Activated CD4-positive, CD25-positive, alpha-beta regulatory T cell treated with anti-CD3 and anti-CD28 coated beads, Interleukin-2, amount 50 U/mL, for 16 hours (primary cell): ENCODE data around the gene SDC3.

Experiments used
- DNase-seq: peaks from one replicate; pipeline ENCODE4 v3.0.0-alpha.2; 2020; ENCODE audit warnings: low read depth, low spot score

Gene SDC3

GRCh38 chr1:30904962-30905335 lies 3.6 kb downstream of the SDC3 start:
- no peak for DNase-seq

GRCh38 chr1:30904191-30904961 lies 4.2 kb downstream of the SDC3 start:
- no peak for DNase-seq

- no peak for DNase-seq
Observed at GRCh38 chr1:30903343-30904034, 5.1 kb downstream of the SDC3 start.

GRCh38 chr1:30902593-30903290 lies 5.8 kb downstream of the SDC3 start:
- DNase-seq: no peak

- no peak for DNase-seq
Observed at GRCh38 chr1:30901798-30902581, 6.6 kb downstream of the SDC3 start.

- no peak for DNase-seq
Observed at GRCh38 chr1:30900931-30901560, 7.5 kb downstream of the SDC3 start.

GRCh38 chr1:30900486-30900885 lies 8.1 kb downstream of the SDC3 start:
- no peak for DNase-seq

GRCh38 chr1:30899577-30900389 lies 8.8 kb downstream of the SDC3 start:
- no peak for DNase-seq

GRCh38 chr1:30898031-30898815 lies 10.3 kb downstream of the SDC3 start:
- no peak for DNase-seq

- DNase-seq: no peak
Observed at GRCh38 chr1:30896905-30897304, 11.7 kb downstream of the SDC3 start.

- no peak for DNase-seq
Observed at GRCh38 chr1:30895944-30896660, 12.5 kb downstream of the SDC3 start.

- DNase-seq: no peak
Observed at GRCh38 chr1:30895382-30895943, 13.1 kb downstream of the SDC3 start.

- no peak for DNase-seq
Observed at GRCh38 chr1:30894508-30894973, 14.0 kb downstream of the SDC3 start.

GRCh38 chr1:30893776-30894507 lies 14.6 kb downstream of the SDC3 start:
- no peak for DNase-seq

GRCh38 chr1:30892671-30893073 lies 15.9 kb downstream of the SDC3 start:
- no peak for DNase-seq

- DNase-seq: no peak
Observed at GRCh38 chr1:30891227-30891552, 17.4 kb downstream of the SDC3 start.

- no peak for DNase-seq
Observed at GRCh38 chr1:30890502-30891226, 17.9 kb downstream of the SDC3 start.
